ENCODE measurements around the gene DAND5. TPM values are rescaled to one million over a fixed set of nuclear protein-coding genes. Genes with fewer than 3 reads are reported as not detected.
"Not testable (repeated sequence)": the region's sequence is repeated elsewhere in the genome, so short reads cannot be mapped to it uniquely, and the experiment has no call there.

DAND5 gene
- polyA plus RNA-seq, 1 of the 3 experiments (the other 2 are of a cell fraction) = 1.0 TPM

GRCh38 chr19:12957389-12957952 is 11.9 kb upstream of the DAND5 start:
- H4K20me1 ChIP-seq (ENCODE audit: insufficient read depth); H3K9me3 ChIP-seq; DNase-seq; H3K27me3 ChIP-seq (ENCODE audit: insufficient read depth); H3K9me2 ChIP-seq: not testable (repeated sequence)
- Histone ChIP-seq H3K36me3 (replicated peaks in 1 of 2; ENCODE audit: control insufficient read depth in 1 of 2, insufficient read depth in 2 of 2, low read length in 1 of 2) (peaks cover 0 to 11% of the 10 kb centered on the region in 2 experiments), H3K27ac (ENCODE audit: low read depth in 2 of 2, low read length in 1 of 2) (peak overlapping the region; percentile 73 to 97), H3K4me1 (ENCODE audit: control insufficient read depth in 1 of 2, insufficient read depth in 2 of 2, low read depth in 1 of 2, low read length in 1 of 2) (peaks cover 23 to 31% of the 10 kb centered on the region in 2 experiments), H3F3A (replicated peaks; ENCODE audit: insufficient read depth) (peaks cover 45% of the 10 kb centered on the region), H3K4me3 (ENCODE audit: low read depth in 2 of 2, low read length in 1 of 2) (peak overlapping the region; percentile 70 to 71), H3K4me2 (peak overlapping the region; percentile 96), H3K79me2 (ENCODE audit: insufficient read depth) (peaks cover 45% of the 10 kb centered on the region), H2AFZ (ENCODE audit: low read depth) (peak overlapping the region; percentile 99), H3K9ac (peak overlapping the region; percentile 89)
- ChIA-PET POLR2A (interaction anchor here (1.6 kb wide), 1 partner anchor 8 kb away, joined by 5 read pairs; no protein-coding TSS in a partner anchor), CTCF (interaction anchor here (1.3 to 5.6 kb wide), 4 partner anchors 8 to 207 kb away, joined by 3 to 55 read pairs (median 4); no protein-coding TSS in a partner anchor)
- WGBS (ENCODE audit: low lambda C conversion rate) = 47% methylated on average over 31 of the region's 31 CpGs

GRCh38 chr19:12959481-12959880 is 9.9 kb upstream of the DAND5 start:
- no peak for DNase-seq
- peaks cover 0 to 10% of the 10 kb centered on the region in 2 experiments for H3K36me3 ChIP-seq (replicated peaks in 1 of 2; ENCODE audit: control insufficient read depth in 1 of 2, insufficient read depth in 2 of 2, low read length in 1 of 2)
- H3K4me1 ChIP-seq (ENCODE audit: control insufficient read depth in 1 of 2, insufficient read depth in 2 of 2, low read depth in 1 of 2, low read length in 1 of 2) = peaks cover 6 to 12% of the 10 kb centered on the region in 2 experiments
- TF ChIP-seq CHD2 (IDR thresholded peaks at IDR 0.05; ENCODE audit: low read length, partially characterized antibody) = no peak
- TF ChIP-seq MEF2A (IDR thresholded peaks at IDR 0.05; ENCODE audit: borderline replicate concordance, low read depth) = no peak
- TF ChIP-seq SIN3A (IDR thresholded peaks at IDR 0.05; ENCODE audit: borderline replicate concordance, low read depth, low read length) = no peak
- TF ChIP-seq FOSL2 (IDR thresholded peaks at IDR 0.05; ENCODE audit: borderline replicate concordance, low read depth) = no peak
- no peak for TF ChIP-seq ELF1 (IDR thresholded peaks at IDR 0.05)
- no peak for TF ChIP-seq PBX3 (IDR thresholded peaks at IDR 0.05)
- H3K4me2 ChIP-seq = no peak overlapping the region
- no peaks in the 10 kb centered on the region for H3K27me3 ChIP-seq (ENCODE audit: insufficient read depth)
- H3K9me2 ChIP-seq = no peaks in the 10 kb centered on the region
- CTCF ChIA-PET = interaction anchor here (1.0 to 1.7 kb wide), 6 partner anchors 9 to 142 kb away, joined by 3 to 5 read pairs (median 4); no protein-coding TSS in a partner anchor
- H3K9ac ChIP-seq = no peak overlapping the region
- peaks cover 25% of the 10 kb centered on the region for H3F3A ChIP-seq (replicated peaks; ENCODE audit: insufficient read depth)
- H2AFZ ChIP-seq (ENCODE audit: low read depth) = no peak overlapping the region
- WGBS (ENCODE audit: low lambda C conversion rate) = 61% methylated on average over 6 of the region's 6 CpGs
- H4K20me1 ChIP-seq (ENCODE audit: insufficient read depth) = no peaks in the 10 kb centered on the region
- POLR2A ChIA-PET = interaction anchor here (0.7 kb wide), 1 partner anchor 68 kb away, joined by 4 read pairs; the partner anchor contains the start of gene GCDH
- no peak overlapping the region for H3K4me3 ChIP-seq (ENCODE audit: low read depth in 2 of 2, low read length in 1 of 2)
- peaks cover 35% of the 10 kb centered on the region for H3K79me2 ChIP-seq (ENCODE audit: insufficient read depth)
- H3K27ac ChIP-seq (ENCODE audit: low read depth in 2 of 2, low read length in 1 of 2) = no peak overlapping the region
- no peaks in the 10 kb centered on the region for H3K9me3 ChIP-seq

GRCh38 chr19:12965017-12965811 is 4.2 kb upstream of the DAND5 start:
- CTCF ChIA-PET = interaction anchor here (0.7 to 24.6 kb wide), 86 partner anchors 11 to 871 kb away, joined by 3 to 603 read pairs (median 6); partner anchors contain the start of genes CALR, DNASE2, FARSA and GADD45GIP1
- peak overlapping the region; percentile 96 for H2AFZ ChIP-seq (ENCODE audit: low read depth)
- no peaks in the 10 kb centered on the region for H3K36me3 ChIP-seq (replicated peaks in 1 of 2; ENCODE audit: control insufficient read depth in 1 of 2, insufficient read depth in 2 of 2, low read length in 1 of 2)
- H4K20me1 ChIP-seq (ENCODE audit: insufficient read depth) = no peaks in the 10 kb centered on the region
- peak overlapping the region; percentile 59 to 75 for H3K27ac ChIP-seq (ENCODE audit: low read depth in 2 of 2, low read length in 1 of 2)
- H3K4me1 ChIP-seq (ENCODE audit: control insufficient read depth in 1 of 2, insufficient read depth in 2 of 2, low read depth in 1 of 2, low read length in 1 of 2) = peaks cover 6 to 14% of the 10 kb centered on the region in 2 experiments; a peak in 3 of 4 replicates
- peak overlapping the region; percentile 83 for H3K4me2 ChIP-seq
- no peaks in the 10 kb centered on the region for H3K9me2 ChIP-seq
- POLR2A ChIA-PET = interaction anchor here (0.8 to 2.0 kb wide), 15 partner anchors 9 to 190 kb away, joined by 3 to 17 read pairs (median 4); partner anchors contain the start of genes CALR, GADD45GIP1 and RAD23A
- no peaks in the 10 kb centered on the region for H3K27me3 ChIP-seq (ENCODE audit: insufficient read depth)
- H3K79me2 ChIP-seq (ENCODE audit: insufficient read depth) = no peaks in the 10 kb centered on the region
- no peaks in the 10 kb centered on the region for H3K9me3 ChIP-seq
- peak overlapping the region; percentile 68; the same call in 1 of the 2 replicates for H3K9ac ChIP-seq
- peak overlapping the region; percentile 48 to 63 for H3K4me3 ChIP-seq (ENCODE audit: low read depth in 2 of 2, low read length in 1 of 2)
- H3F3A ChIP-seq (replicated peaks; ENCODE audit: insufficient read depth) = peaks cover 13% of the 10 kb centered on the region
- WGBS (ENCODE audit: low lambda C conversion rate) = 6% methylated on average over 14 of the region's 34 CpGs
- peak; percentile 89 for DNase-seq
- TF ChIP-seq REST (IDR thresholded peaks at IDR 0.05; ENCODE audit: low read depth, low read length) (no peak), FOXM1 (IDR thresholded peaks at IDR 0.05; ENCODE audit: low read depth) (no peak), TAF1 (IDR thresholded peaks at IDR 0.05; ENCODE audit: borderline replicate concordance, low read depth, low read length) (peak; percentile 19; the same call in 1 of the 2 replicates), TEAD4 (IDR thresholded peaks at IDR 0.05; ENCODE audit: borderline replicate concordance, insufficient read depth) (no peak), ZBTB33 (IDR thresholded peaks at IDR 0.05; ENCODE audit: borderline replicate concordance, low read depth) (no peak)

Data from SK-N-SH (cell line).